Mucosa of stomach (tissue), 1 donor: ENCODE measurements around the gene VPS35.
"Not testable (repeated sequence)": the region's sequence is repeated elsewhere in the genome, so short reads cannot be mapped to it uniquely, and the experiment has no call there.

Source experiments
- H3K27me3 ChIP-seq: one replicate; pipeline ENCODE4 v1.7.0; 2013; ENCODE audit warnings: mild to moderate bottlenecking, low read length; ENCODE audit not compliant: control insufficient read depth, insufficient read depth
- H3K36me3 ChIP-seq: one replicate; pipeline ENCODE4 v1.7.0; 2013; ENCODE audit warnings: low read length; ENCODE audit not compliant: control insufficient read depth, insufficient read depth
- H3K4me1 ChIP-seq: one replicate; pipeline ENCODE4 v1.7.0; 2013; ENCODE audit warnings: mild to moderate bottlenecking, low read length; ENCODE audit not compliant: control insufficient read depth, insufficient read depth
- H3K4me3 ChIP-seq: one replicate; pipeline ENCODE4 v1.7.0; 2013; ENCODE audit warnings: low read length
- H3K9ac ChIP-seq: one replicate; pipeline ENCODE4 v1.7.0; 2013; ENCODE audit warnings: mild to moderate bottlenecking, low read length, moderate library complexity
- H3K9me3 ChIP-seq: one replicate; pipeline ENCODE4 v1.7.0; 2013; ENCODE audit warnings: mild to moderate bottlenecking, low read length, moderate library complexity; ENCODE audit not compliant: control insufficient read depth
- donor health status: Pancreatic carcinoma.

Gene VPS35

DNA sequence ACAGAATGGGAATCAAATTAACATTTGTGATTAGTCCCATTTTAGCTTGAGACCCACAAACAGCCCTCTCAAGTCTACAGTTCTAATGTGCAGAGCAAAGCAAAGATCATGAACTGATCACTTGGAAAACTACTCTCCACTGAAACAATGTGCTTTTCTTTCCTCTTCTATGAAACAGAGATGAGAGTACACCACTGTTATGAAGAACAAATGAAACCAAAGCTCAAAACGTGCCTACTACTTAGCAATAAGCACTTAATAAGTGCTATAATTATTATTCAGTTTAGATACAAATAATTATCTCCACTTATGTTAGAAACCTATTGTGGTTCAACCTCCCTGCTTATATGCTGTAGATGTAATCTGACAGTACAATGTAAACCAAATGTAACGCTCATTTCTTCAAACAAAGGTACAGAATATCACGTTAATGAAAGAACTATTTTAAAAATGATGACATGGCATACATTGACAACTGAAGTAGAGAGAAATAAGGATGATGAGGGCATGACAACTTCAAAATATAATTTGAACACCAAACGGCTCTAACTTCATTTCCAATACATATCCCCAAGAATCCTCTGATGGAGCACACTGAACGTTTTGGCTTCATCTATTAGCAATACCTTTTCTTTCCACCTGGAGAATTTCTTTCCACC lies 2.0 kb downstream of the VPS35 start:
- H3K9me3 ChIP-seq: no peaks in the 10 kb centered on the region
- H3K27me3 ChIP-seq: no peaks in the 10 kb centered on the region
- H3K4me3 ChIP-seq: no peak overlapping the region
- H3K4me1 ChIP-seq: peaks cover 36% of the 10 kb centered on the region
- no peaks in the 10 kb centered on the region for H3K36me3 ChIP-seq
- no peak overlapping the region for H3K9ac ChIP-seq

DNA sequence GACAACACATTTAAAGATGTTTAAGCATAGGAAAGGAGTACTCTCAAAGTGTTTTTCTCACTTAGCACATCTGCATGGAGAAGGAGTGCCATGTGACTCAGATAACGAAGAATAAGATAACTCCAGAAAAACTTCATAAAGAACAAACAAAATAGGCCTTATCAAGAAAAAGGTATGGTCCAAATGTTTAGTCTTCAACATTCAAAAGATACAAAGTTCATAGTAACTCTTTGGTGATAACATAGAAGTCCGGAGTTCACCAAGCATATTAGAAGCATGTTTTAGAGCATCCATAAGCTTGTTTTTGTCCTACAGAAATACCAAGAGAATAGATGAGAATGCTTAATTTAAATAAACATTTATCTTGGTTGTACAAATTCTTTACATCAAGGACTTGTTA lies 7.1 kb downstream of the VPS35 start:
- not testable (repeated sequence) for H3K36me3 ChIP-seq

DNA sequence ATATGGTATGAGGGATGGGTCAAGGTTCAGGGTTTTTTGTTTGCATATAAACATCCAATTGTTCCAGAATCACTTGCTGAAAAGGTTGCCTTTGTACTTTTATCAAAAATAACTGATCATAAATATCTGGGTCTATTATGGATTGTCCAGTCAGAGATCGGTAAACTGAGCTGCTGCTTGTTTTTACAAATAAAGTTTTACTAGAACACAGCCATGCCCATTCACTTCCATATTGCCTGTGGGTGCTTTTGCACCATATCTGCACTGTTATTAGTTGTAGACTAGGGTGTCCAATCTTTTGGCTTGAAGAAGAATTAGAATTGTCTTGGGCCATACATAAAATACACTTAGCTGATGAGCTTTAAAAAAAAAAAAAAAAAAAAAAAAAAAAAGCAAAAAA lies 11.0 kb downstream of the VPS35 start:
- H3K4me3 ChIP-seq, H3K27me3 ChIP-seq, H3K36me3 ChIP-seq, H3K9me3 ChIP-seq, H3K9ac ChIP-seq, H3K4me1 ChIP-seq: not testable (repeated sequence)

More for the DNA sequence above, 7.1 kb downstream of the VPS35 start:
- not testable (repeated sequence) for H3K4me3 ChIP-seq, H3K9me3 ChIP-seq, H3K27me3 ChIP-seq, H3K9ac ChIP-seq
- H3K4me1 ChIP-seq: peaks cover 17% of the 10 kb centered on the region

DNA sequence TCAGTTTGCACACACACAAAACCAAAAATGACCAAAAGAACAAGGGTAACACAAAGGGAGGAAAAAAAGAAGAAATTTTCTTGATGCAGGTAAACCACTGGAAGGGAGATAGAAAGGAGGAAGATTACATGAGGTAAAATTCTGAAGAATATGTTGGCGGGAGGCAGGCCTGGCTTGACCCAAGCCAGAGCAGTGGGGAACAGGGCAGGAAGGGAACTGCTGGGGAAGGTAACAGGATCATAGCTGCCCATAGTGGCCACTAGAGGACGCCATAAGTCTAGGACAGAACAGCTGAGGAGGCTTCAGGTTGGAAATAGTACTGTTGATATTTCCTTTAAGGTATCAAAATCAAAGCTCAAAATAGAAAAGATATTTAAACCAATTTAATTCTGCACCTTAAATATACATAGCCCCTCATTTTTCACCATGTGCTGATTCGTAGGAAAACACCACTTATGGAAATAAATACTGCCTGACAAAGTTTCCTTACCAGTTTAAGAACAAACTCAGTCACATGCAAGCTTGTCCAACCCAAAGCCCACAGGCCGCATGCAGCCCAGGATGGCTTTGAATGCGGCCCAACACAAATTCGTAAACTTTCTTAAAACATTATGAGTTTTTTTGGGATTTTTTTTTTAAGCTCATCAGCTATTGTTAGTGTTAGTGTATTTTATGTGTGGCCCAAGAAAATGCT lies 15.5 kb downstream of the VPS35 start:
- Histone ChIP-seq H3K27me3 (no peaks in the 10 kb centered on the region), H3K4me1 (no peaks in the 10 kb centered on the region), H3K36me3 (no peaks in the 10 kb centered on the region), H3K9ac (no peak overlapping the region), H3K4me3 (no peak overlapping the region), H3K9me3 (no peaks in the 10 kb centered on the region)

DNA sequence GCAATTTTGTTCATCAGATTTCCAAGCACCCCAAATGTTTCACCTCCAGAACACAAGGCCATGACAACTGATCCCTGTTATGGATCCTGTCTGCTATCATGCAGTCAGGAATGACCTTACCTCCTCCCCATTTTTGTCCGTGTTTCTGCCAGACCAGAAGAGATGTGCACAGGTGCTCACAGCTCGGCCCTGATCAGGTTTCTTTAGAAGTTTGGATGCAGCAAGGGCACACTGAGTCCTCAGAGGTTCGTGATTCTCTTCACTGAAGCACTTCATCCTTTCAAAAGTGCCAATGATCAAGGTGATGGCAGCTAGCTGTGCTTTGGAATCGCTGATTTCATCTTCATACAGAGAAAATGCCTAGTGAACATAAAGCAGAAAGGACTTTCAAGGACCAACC lies 26.9 kb downstream of the VPS35 start:
- Histone ChIP-seq H3K9me3 (no peaks in the 10 kb centered on the region), H3K4me3 (no peak overlapping the region), H3K9ac (no peak overlapping the region), H3K27me3 (no peaks in the 10 kb centered on the region), H3K36me3 (peaks cover 11% of the 10 kb centered on the region), H3K4me1 (no peaks in the 10 kb centered on the region)

DNA sequence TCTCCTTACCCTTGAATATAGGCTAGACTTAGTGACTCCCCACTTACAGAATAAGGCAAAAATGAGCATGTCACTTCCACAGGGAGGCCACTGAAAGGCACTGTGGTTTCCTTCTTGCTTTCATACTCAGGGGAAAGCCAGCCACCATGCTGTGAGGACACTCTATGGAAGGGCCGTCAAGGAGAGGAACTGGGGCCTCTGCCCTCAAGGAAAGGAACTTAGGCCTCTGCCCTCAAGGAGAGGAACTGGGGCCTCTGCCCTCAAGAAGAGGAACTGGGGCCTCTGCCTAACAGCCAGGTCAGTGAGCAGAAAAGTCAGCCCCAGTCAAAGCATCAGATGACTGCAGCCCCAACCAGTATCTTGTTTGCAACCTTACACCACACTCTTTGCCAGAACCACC lies 30.1 kb downstream of the VPS35 start:
- Histone ChIP-seq H3K4me3 (no peak overlapping the region), H3K9ac (no peak overlapping the region), H3K4me1 (no peaks in the 10 kb centered on the region), H3K36me3 (peaks cover 11% of the 10 kb centered on the region), H3K27me3 (no peaks in the 10 kb centered on the region), H3K9me3 (no peaks in the 10 kb centered on the region)

DNA sequence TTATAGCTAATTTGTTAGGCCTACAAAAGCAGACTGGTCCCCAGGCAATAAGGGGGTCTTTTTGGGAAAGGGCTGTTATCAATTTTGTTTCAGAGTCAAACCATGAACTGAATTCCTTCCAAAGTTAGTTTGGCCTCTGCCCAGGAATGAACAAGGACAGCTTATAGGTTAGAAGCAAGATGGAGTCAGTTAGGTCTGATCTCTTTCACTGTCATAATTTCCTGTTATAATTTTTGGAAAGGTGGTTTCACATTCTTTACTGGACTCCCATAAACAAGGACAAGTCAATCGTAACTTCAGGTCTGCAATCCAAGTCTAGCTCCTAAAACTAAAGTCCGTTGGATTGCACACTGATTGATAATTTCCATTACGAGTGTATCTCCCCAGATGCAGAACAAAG lies 37.7 kb downstream of the VPS35 start:
- Histone ChIP-seq H3K27me3 (no peaks in the 10 kb centered on the region), H3K4me3 (no peak overlapping the region), H3K4me1 (no peaks in the 10 kb centered on the region)

DNA sequence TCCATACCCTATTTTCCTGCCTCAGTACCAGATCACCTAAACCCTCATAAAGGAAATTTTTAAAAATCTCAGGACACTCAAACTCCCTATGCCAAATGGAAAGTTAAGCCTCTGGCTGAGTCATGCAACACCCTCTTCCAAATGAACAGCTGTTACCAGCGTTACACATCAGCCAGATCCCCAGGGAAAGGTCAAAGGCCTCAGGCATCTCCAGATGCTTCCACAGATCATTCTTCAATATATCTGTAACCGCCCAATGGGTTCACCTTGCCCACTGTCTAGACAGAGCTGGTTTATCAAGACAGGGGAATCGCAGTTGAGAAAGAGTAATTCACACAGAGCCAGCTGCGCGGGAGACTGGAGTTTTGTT lies 38.7 kb downstream of the VPS35 start:
- H3K4me3 ChIP-seq: no peak overlapping the region
- no peaks in the 10 kb centered on the region for H3K36me3 ChIP-seq
- H3K27me3 ChIP-seq: no peaks in the 10 kb centered on the region
- H3K9ac ChIP-seq: no peak overlapping the region
- no peaks in the 10 kb centered on the region for H3K4me1 ChIP-seq
- H3K9me3 ChIP-seq: no peaks in the 10 kb centered on the region

More for the DNA sequence above, 37.7 kb downstream of the VPS35 start:
- H3K9ac ChIP-seq: no peak overlapping the region
- H3K9me3 ChIP-seq: no peaks in the 10 kb centered on the region
- no peaks in the 10 kb centered on the region for H3K36me3 ChIP-seq

DNA sequence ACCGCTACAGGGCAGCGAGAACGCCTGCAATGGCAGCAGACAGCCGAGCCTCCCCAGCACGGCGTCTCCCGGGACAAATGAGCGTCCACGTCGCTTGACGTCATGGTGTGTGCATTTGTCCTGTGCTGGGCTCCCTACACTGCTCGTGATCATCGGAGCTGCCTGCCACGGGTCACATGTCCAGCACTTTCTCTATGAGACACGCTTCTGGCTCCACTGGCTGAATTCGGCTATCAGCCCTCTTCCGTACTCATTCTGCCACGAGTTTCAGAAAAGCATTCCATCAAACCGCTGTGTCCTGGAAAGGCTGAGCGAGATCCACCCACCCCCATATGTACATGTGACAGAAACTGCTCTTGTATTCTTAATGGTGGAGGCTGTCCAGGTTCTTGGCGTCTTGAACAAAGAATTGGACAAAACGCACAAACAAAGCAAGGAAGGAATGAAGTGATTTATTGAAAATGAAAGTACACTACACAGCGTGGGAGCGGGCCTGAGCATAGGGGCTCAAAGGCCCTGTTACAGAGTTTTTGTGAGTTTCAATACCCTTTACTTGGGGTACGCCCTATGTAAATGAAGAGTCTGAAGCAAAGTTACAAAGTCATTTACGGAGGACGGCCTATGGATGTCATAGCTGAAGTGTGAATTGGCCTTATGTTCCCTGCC lies 39.3 kb downstream of the VPS35 start:
- H3K4me3 ChIP-seq: no peak overlapping the region
- H3K9me3 ChIP-seq: no peaks in the 10 kb centered on the region
- no peaks in the 10 kb centered on the region for H3K36me3 ChIP-seq
- no peaks in the 10 kb centered on the region for H3K27me3 ChIP-seq
- H3K4me1 ChIP-seq: no peaks in the 10 kb centered on the region
- H3K9ac ChIP-seq: no peak overlapping the region

DNA sequence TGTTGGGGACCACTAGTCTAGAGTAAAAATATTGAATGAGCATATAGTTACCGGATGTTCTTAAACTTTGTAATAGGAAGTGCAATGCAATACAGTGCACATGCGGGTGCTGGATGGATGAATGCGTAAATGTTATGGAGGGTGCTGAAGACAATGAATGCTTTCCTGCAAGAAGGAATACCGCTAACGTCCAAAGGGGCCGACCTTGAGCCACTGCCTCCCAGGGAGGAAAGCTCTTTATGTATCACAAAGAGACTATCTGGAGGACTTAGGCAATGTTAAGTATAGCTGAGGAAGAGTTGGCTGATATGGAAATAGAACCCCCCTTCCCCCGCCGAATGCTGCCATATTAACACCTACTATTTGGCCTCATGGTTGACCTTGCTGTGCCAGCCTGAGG lies 40.3 kb downstream of the VPS35 start:
- Histone ChIP-seq H3K36me3 (no peaks in the 10 kb centered on the region), H3K9ac (no peak overlapping the region), H3K9me3 (no peaks in the 10 kb centered on the region), H3K4me1 (no peaks in the 10 kb centered on the region), H3K4me3 (no peak overlapping the region), H3K27me3 (no peaks in the 10 kb centered on the region)

DNA sequence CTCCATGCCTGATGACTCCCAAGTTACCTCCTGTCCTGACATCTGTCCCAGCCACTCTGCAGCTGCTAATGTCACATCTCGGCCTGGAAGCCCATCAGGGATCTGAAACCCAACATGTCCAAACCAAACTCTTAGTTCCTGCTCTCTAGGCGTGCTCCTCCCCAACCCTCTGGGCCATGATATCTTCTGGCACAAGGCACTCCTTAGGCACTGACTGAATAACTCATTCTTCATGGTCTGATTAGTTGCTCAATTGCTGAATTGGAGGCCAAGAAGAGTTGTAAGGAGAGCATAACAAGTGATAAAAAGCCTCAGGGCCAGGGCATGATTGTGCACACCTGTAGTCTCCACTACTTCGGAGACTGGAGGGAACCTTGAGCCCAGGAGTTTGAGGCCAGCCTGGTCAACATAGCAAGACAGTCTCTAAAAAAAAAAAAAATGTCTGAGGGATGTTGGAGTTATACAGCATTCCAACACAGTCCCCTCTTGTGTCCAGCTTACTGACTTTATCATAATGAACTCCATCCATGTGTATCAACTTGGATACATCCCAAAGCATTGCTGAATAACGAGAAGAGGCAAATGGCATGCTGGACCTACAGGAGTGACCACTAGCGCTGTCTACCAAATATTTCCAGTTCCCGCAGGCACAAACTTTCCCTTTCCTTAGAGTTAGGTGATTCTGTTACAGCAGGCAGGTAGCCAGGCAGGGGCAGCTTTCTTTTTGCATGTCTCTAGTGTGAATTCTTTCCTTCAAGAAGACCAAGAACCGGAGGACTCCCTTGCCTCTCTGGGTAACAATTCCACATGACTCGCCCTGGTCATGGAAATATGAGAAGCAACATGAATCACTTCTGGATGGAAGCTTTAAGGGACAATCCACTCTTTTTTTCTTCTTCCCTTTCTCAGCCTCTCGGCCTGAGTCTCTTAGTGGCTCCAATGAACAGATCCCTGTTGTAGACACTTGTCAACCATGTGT lies 49.7 kb downstream of the VPS35 start:
- Histone ChIP-seq H3K36me3 (no peaks in the 10 kb centered on the region), H3K9me3 (no peaks in the 10 kb centered on the region), H3K27me3 (no peaks in the 10 kb centered on the region), H3K4me3 (no peak overlapping the region), H3K9ac (no peak overlapping the region), H3K4me1 (no peaks in the 10 kb centered on the region)
